HepG2 (cell line): ENCODE data around the gene TOLLIP. TPM values are rescaled to one million over a fixed set of nuclear protein-coding genes. Genes with fewer than 3 reads are reported as not detected.

Experiments
- AKAP8 ChIP-seq: sonication (generic); formaldehyde crosslinking; IDR thresholded peaks from 2 replicates; pipeline ENCODE4 v1.5.1; 2020; ENCODE audit warnings: mild to moderate bottlenecking, missing genetic modification reagents
- ESRRA ChIP-seq: sonication (generic); formaldehyde crosslinking; IDR thresholded peaks from 2 replicates; pipeline ENCODE4 v1.5.1; 2020; ENCODE audit warnings: mild to moderate bottlenecking, low read depth, missing genetic modification reagents
- HHEX ChIP-seq: IDR thresholded peaks from 2 replicates; pipeline ENCODE4 v1.6.1; 2016; ENCODE audit warnings: control low read depth
- HMGXB4 ChIP-seq, 2 experiments: sonication (generic) in 1 of 2; formaldehyde crosslinking in 1 of 2; IDR thresholded peaks; 2 replicates each; pipeline versions ENCODE4 v1.4.0 to v1.6.1; 2018 to 2020; ENCODE audit warnings: missing genetic modification reagents in 2 of 2, borderline replicate concordance in 1 of 2, low read depth in 1 of 2, mild to moderate bottlenecking in 1 of 2, missing biosample characterization in 1 of 2
- MBD4 ChIP-seq: IDR thresholded peaks from 2 replicates; pipeline ENCODE4 v1.6.1; 2012; ENCODE audit warnings: low read length, inconsistent platforms, borderline replicate concordance
- RAD21 ChIP-seq: fragments of 450-650 bp; formaldehyde crosslinking; IDR thresholded peaks from 2 replicates; pipeline ENCODE4 v1.5.0; 2020; ENCODE audit warnings: mild to moderate bottlenecking
- RXRA ChIP-seq: sonication (generic); formaldehyde crosslinking; IDR thresholded peaks from 2 replicates; pipeline ENCODE4 v1.5.1; 2020; ENCODE audit warnings: missing genetic modification reagents
- RXRB ChIP-seq: IDR thresholded peaks from 2 replicates; pipeline ENCODE4 v1.6.1; 2016; ENCODE audit warnings: borderline replicate concordance, missing genetic modification reagents, missing compliant biosample characterization
- SAP130 ChIP-seq: IDR thresholded peaks from 2 replicates; pipeline ENCODE4 v1.6.1; 2016; ENCODE audit warnings: low read depth
- TAF15 ChIP-seq: fragments of 200-400 bp; formaldehyde crosslinking; IDR thresholded peaks from one replicate; pipeline ENCODE4 v1.6.1; 2018; ENCODE audit warnings: mild to moderate bottlenecking, low read depth, low read length; ENCODE audit not compliant: poor library complexity, severe bottlenecking
- U2AF1 ChIP-seq: fragments of 200-400 bp; formaldehyde crosslinking; optimal IDR thresholded peaks from 2 replicates; pipeline ENCODE3; 2017; ENCODE audit warnings: mild to moderate bottlenecking, low read depth, low read length
- ZBTB33 ChIP-seq: sonication (generic); formaldehyde crosslinking; IDR thresholded peaks from 2 replicates; pipeline ENCODE4 v1.4.0; 2020; ENCODE audit warnings: missing genetic modification reagents
- ZBTB38 ChIP-seq: sonication (generic); formaldehyde crosslinking; IDR thresholded peaks from 2 replicates; pipeline ENCODE4 v1.5.1; 2020; ENCODE audit warnings: mild to moderate bottlenecking, missing genetic modification reagents
- ZFP91 ChIP-seq: sonication (generic); formaldehyde crosslinking; IDR thresholded peaks from 2 replicates; pipeline ENCODE4 v1.9.0; 2022; ENCODE audit warnings: missing genetic modification reagents, mild to moderate bottlenecking, borderline replicate concordance
- ZFY ChIP-seq: sonication (generic); formaldehyde crosslinking; IDR thresholded peaks from 2 replicates; pipeline ENCODE4 v1.4.0; 2020; ENCODE audit warnings: missing genetic modification reagents
- ZKSCAN8 ChIP-seq: IDR thresholded peaks from 2 replicates; pipeline ENCODE4 v1.6.1; 2016; ENCODE audit warnings: borderline replicate concordance, missing genetic modification reagents, missing compliant biosample characterization
- ZMYM3 ChIP-seq: sonication (generic); formaldehyde crosslinking; IDR thresholded peaks from 2 replicates; pipeline ENCODE4 v1.5.1; 2020; ENCODE audit warnings: mild to moderate bottlenecking, missing genetic modification reagents
- ZNF572 ChIP-seq: sonication (generic); formaldehyde crosslinking; IDR thresholded peaks from 2 replicates; pipeline ENCODE4 v1.5.1; 2020; ENCODE audit warnings: mild to moderate bottlenecking, missing genetic modification reagents
- ZNF768 ChIP-seq: sonication (generic); formaldehyde crosslinking; IDR thresholded peaks from 2 replicates; pipeline ENCODE4 v1.4.0; 2020; ENCODE audit warnings: missing genetic modification reagents
- ZSCAN5A ChIP-seq: sonication (generic); formaldehyde crosslinking; IDR thresholded peaks from 2 replicates; pipeline ENCODE4 v1.8.0; 2022; ENCODE audit warnings: mild to moderate bottlenecking, missing genetic modification reagents, borderline replicate concordance
- polyA plus RNA-seq, 8 experiments: library from polyadenylated mRNA; depleted of rRNA in 3 of 8; stranded (reverse) in 7 of 8; unstranded in 1 of 8; fragments of >200 nt; fragmentation: Illumina TruSeq in 4 of 8; extraction: Trizol in 4 of 8; gene quantifications; 2 replicates each; pipeline versions ENCODE4 v1.2.1 to v1.2.3, GENCODE V29; 2011 to 2016; ENCODE audit warnings: low read depth in 4 of 8, missing spikeins in 1 of 8, mixed read lengths in 1 of 8; ENCODE audit not compliant: insufficient read depth in 1 of 8
- total RNA-seq, 5 experiments: library from RNA; depleted of rRNA; stranded (reverse); fragments of >200 nt; fragmentation: Illumina TruSeq; extraction: Trizol; gene quantifications; 2 replicates each; pipeline ENCODE4 v1.2.3, GENCODE V29; 2016; ENCODE audit warnings: low read depth in 1 of 5

Gene TOLLIP
- total and polyA plus RNA-seq, 2 of the 13 experiments (the other 11 are each of a cell fraction or from before 2014, with no cell fraction given), result 25.9 to 47.5 TPM

- peak; percentile 27 for TF ChIP-seq RXRA (CRISPR knock-in tag)
- TF ChIP-seq ZBTB38 (CRISPR knock-in tag), result peak; percentile 86
- peak; percentile 50; the same call in 1 of the 2 replicates for TF ChIP-seq ZFP91 (CRISPR knock-in tag)
- no peak for TF ChIP-seq HHEX (CRISPR knock-in tag)
- TF ChIP-seq ZNF768 (CRISPR knock-in tag), result peak; percentile 61; the same call in 1 of the 2 replicates
- peak; percentile 33 for TF ChIP-seq TAF15
- TF ChIP-seq HMGXB4 (CRISPR knock-in tag; IDR thresholded peaks at IDR 0.05; ENCODE audit: borderline replicate concordance in 1 of 2, low read depth in 1 of 2), result peak in 1 of 2 experiments; percentile 56; a peak in 1 of 4 replicates
- peak; percentile 24; the same call in 1 of the 2 replicates for TF ChIP-seq ZFY (CRISPR knock-in tag)
- TF ChIP-seq ZKSCAN8 (CRISPR knock-in tag), result 0 out of 2 replicates have a peak, but pooled peaks have one; percentile 6
- TF ChIP-seq ZSCAN5A (CRISPR knock-in tag), result no peak
- peak; percentile 31; the same call in 1 of the 2 replicates for TF ChIP-seq ZMYM3 (CRISPR knock-in tag)
- 0 out of 2 replicates have a peak, but pooled peaks have one; percentile 43 for TF ChIP-seq ZNF572 (CRISPR knock-in tag)
- TF ChIP-seq MBD4, result no peak
- TF ChIP-seq RAD21, result peak; percentile 36; the same call in 1 of the 2 replicates
- TF ChIP-seq SAP130 (CRISPR knock-in tag), result peak; percentile 5; the same call in 1 of the 2 replicates
- TF ChIP-seq U2AF1, result no peak
- no peak for TF ChIP-seq ESRRA
- 0 out of 2 replicates have a peak, but pooled peaks have one; percentile 21 for TF ChIP-seq ZBTB33 (CRISPR knock-in tag)
- TF ChIP-seq AKAP8 (CRISPR knock-in tag), result 0 out of 2 replicates have a peak, but pooled peaks have one; percentile 25
- 0 out of 2 replicates have a peak, but pooled peaks have one; percentile 9 for TF ChIP-seq RXRB (CRISPR knock-in tag)
Observed at GRCh38 chr11:1303126-1303821, 6.2 kb downstream of the TOLLIP start (continued).
